Measurements from ENCODE around the gene FREM1. TPM values are rescaled to one million over a fixed set of nuclear protein-coding genes. Genes with fewer than 3 reads are reported as not detected.

FREM1 gene
- total and polyA plus RNA-seq, 2 experiments from 2014 or later, result 0.78 to 3.1 TPM

DNA sequence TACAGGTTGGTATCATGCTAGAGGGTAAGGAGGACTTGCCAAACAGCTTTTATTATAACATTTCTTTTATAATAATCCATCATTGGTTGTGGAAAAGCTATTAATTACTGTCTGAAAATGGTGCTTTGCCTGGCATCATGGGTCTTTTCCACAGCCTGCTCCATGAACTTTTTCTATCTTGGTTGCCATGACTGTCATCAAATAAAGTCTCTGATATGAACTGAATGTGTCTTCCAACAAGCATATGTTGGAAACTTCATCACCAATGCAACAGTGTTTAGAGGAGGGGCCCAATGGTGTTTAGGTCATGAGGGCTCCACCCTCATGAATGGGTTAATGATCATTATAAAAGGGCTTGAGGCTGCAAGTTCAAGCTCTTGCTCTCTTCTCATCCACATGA, 81.0 kb downstream of the FREM1 start:
- Histone ChIP-seq H3K4me1 (ENCODE audit: insufficient read depth) (no peaks in the 10 kb centered on the region), H3K79me2 (replicated peaks; ENCODE audit: insufficient read depth) (no peaks in the 10 kb centered on the region), H3K4me2 (no peak overlapping the region), H4K20me1 (replicated peaks; ENCODE audit: insufficient read depth) (no peaks in the 10 kb centered on the region), H3K27ac (ENCODE audit: low read depth) (no peak overlapping the region), H2AFZ (no peak overlapping the region), H3K4me3 (no peak overlapping the region), H3K27me3 (ENCODE audit: insufficient read depth) (no peaks in the 10 kb centered on the region), H3K36me3 (ENCODE audit: insufficient read depth) (no peaks in the 10 kb centered on the region), H3K9me2 (ENCODE audit: insufficient read depth) (no peaks in the 10 kb centered on the region), H3F3A (replicated peaks; ENCODE audit: low read depth) (no peaks in the 10 kb centered on the region)
- no peak for ATAC-seq
- H3K36me3 Mint-ChIP-seq (ENCODE audit: low read depth), result peaks cover 13% of the 10 kb centered on the region
- H3K9me3 Mint-ChIP-seq, result peaks cover 8% of the 10 kb centered on the region; the same call in 1 of the 3 replicates
- DNase-seq (ENCODE audit: low spot score), result no peak
- TF ChIP-seq EZH2 (IDR thresholded peaks at IDR 0.05; ENCODE audit: low read depth, unreplicated experiment), result no peak
- TF ChIP-seq, protein P1, sequence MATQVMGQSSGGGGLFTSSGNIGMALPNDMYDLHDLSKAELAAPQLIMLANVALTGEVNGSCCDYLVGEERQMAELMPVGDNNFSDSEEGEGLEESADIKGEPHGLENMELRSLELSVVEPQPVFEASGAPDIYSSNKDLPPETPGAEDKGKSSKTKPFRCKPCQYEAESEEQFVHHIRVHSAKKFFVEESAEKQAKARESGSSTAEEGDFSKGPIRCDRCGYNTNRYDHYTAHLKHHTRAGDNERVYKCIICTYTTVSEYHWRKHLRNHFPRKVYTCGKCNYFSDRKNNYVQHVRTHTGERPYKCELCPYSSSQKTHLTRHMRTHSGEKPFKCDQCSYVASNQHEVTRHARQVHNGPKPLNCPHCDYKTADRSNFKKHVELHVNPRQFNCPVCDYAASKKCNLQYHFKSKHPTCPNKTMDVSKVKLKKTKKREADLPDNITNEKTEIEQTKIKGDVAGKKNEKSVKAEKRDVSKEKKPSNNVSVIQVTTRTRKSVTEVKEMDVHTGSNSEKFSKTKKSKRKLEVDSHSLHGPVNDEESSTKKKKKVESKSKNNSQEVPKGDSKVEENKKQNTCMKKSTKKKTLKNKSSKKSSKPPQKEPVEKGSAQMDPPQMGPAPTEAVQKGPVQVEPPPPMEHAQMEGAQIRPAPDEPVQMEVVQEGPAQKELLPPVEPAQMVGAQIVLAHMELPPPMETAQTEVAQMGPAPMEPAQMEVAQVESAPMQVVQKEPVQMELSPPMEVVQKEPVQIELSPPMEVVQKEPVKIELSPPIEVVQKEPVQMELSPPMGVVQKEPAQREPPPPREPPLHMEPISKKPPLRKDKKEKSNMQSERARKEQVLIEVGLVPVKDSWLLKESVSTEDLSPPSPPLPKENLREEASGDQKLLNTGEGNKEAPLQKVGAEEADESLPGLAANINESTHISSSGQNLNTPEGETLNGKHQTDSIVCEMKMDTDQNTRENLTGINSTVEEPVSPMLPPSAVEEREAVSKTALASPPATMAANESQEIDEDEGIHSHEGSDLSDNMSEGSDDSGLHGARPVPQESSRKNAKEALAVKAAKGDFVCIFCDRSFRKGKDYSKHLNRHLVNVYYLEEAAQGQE (IDR thresholded peaks at IDR 0.05; ENCODE audit: unreplicated experiment), result no peak
- TF ChIP-seq POLR2AphosphoS5 (IDR thresholded peaks at IDR 0.05; ENCODE audit: low read depth), result no peak
- TF ChIP-seq STAT1 (IDR thresholded peaks at IDR 0.05; ENCODE audit: unreplicated experiment), result no peak
- TF ChIP-seq, protein P2, sequence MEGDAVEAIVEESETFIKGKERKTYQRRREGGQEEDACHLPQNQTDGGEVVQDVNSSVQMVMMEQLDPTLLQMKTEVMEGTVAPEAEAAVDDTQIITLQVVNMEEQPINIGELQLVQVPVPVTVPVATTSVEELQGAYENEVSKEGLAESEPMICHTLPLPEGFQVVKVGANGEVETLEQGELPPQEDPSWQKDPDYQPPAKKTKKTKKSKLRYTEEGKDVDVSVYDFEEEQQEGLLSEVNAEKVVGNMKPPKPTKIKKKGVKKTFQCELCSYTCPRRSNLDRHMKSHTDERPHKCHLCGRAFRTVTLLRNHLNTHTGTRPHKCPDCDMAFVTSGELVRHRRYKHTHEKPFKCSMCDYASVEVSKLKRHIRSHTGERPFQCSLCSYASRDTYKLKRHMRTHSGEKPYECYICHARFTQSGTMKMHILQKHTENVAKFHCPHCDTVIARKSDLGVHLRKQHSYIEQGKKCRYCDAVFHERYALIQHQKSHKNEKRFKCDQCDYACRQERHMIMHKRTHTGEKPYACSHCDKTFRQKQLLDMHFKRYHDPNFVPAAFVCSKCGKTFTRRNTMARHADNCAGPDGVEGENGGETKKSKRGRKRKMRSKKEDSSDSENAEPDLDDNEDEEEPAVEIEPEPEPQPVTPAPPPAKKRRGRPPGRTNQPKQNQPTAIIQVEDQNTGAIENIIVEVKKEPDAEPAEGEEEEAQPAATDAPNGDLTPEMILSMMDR (conservative IDR thresholded peaks at IDR 0.05; ENCODE audit: low read depth in 2 of 2), result no peak
- no peak for TF ChIP-seq ZNF114 (CRISPR knock-in tag; IDR thresholded peaks at IDR 0.05)
- no peak for TF ChIP-seq ZNF331 (CRISPR knock-in tag; IDR thresholded peaks at IDR 0.05; ENCODE audit: low read depth)
- no peak for TF ChIP-seq NANOG (IDR thresholded peaks at IDR 0.05; ENCODE audit: borderline replicate concordance)
- no peak for TF ChIP-seq ETS1 (IDR thresholded peaks at IDR 0.05)
- TF ChIP-seq JUNB (IDR thresholded peaks at IDR 0.05; ENCODE audit: unreplicated experiment), result no peak
- TF ChIP-seq EZH2phosphoT487 (IDR thresholded peaks at IDR 0.05; ENCODE audit: unreplicated experiment), result no peak
- no peak for TF ChIP-seq ZNF462 (CRISPR knock-in tag; IDR thresholded peaks at IDR 0.05)
- no peak for TF ChIP-seq CREB1 (CRISPR knock-in tag; IDR thresholded peaks at IDR 0.05; ENCODE audit: low read depth)
- no peak overlapping the region for H3K27ac Mint-ChIP-seq
- H3K27me3 Mint-ChIP-seq (ENCODE audit: insufficient read depth, low read depth, poor library complexity), result peaks cover 4% of the 10 kb centered on the region
- H3K4me1 Mint-ChIP-seq, result no peaks in the 10 kb centered on the region
- no peak overlapping the region for H3K4me3 Mint-ChIP-seq
